ENCODE measurements around the gene FRMD5.

FRMD5 gene

GRCh38 chr15:44024155-44024554 is 170.9 kb downstream of the FRMD5 start:
- no peak for TF ChIP-seq CTCF (IDR thresholded peaks at IDR 0.05)

GRCh38 chr15:44023176-44023575 is 171.9 kb downstream of the FRMD5 start:
- no peak for TF ChIP-seq CTCF (IDR thresholded peaks at IDR 0.05)

GRCh38 chr15:44018151-44018550 is 176.9 kb downstream of the FRMD5 start:
- no peak for TF ChIP-seq CTCF (IDR thresholded peaks at IDR 0.05)

- TF ChIP-seq CTCF (IDR thresholded peaks at IDR 0.05) = no peak
Measured at GRCh38 chr15:44015545-44016305, 179.3 kb downstream of the FRMD5 start.

GRCh38 chr15:44011238-44011854 is 183.7 kb downstream of the FRMD5 start:
- TF ChIP-seq CTCF (IDR thresholded peaks at IDR 0.05) = no peak

GRCh38 chr15:44010089-44010488 is 185.0 kb downstream of the FRMD5 start:
- TF ChIP-seq CTCF (IDR thresholded peaks at IDR 0.05) = no peak

GRCh38 chr15:44009038-44009437 is 186.0 kb downstream of the FRMD5 start:
- no peak for TF ChIP-seq CTCF (IDR thresholded peaks at IDR 0.05)
